GM19455 (cell line): ENCODE measurements around the gene KIRREL3.

Experiments
- ATAC-seq: cut with Tn5 transposase; IDR thresholded peaks from one replicate; pipeline ENCODE4 v1.9.1; 2021; ENCODE audit not compliant: unreplicated experiment

Gene KIRREL3

GRCh38 chr11:126588630-126589491, 411.7 kb downstream of the KIRREL3 start:
- ATAC-seq, result no peak

DNA sequence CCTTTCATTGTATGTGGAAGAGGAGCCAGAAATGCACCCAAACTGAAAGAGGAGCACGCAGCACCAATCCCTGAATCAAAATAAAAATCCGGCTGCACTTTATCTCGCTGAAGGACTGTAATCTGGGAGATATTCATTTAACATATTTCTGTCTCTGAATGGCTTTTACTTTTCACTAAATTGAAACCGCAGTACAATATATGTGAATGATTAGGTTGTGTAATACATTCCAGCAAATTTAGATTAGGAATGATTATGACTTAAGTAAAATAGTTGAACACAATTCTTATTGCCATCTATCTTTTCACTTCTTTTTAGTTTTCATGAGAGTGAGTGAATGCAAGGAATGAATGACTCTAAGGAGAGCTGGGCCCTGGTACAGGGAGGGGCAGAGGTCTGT, 413.0 kb downstream of the KIRREL3 start:
- no peak for ATAC-seq

DNA sequence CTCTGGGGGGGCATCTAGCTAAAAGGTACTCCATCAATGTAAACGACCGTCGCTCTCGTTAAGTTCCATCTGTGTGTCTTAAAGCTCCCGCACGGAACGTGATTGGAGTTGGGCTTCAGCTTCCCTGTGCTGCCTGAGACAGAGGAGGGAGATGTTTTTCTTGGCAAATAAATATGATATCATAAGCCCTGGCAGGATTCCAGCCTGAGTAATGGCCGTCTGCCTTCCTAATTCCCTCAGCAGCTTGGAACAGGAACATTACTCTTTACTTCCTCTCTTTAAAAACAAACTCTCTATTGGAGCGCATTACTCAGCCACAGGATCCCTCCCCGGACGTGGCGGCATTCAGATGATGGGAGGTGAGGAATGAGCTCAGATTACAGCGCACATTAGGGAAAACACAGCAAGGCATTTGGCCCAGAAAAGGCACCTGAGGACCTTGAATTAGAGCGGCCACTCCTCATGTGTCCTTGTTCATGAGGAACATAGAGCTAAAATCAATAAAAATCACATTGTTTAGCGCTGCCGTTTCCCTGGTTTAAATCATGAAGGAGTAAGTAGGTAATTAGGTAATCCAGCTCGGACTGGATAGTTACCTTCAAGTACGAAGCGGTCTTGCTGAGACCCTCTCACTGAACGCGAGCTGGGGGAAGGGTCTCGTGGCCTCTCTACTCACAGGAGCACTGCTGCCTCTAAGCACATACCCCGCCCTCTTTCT, 414.6 kb downstream of the KIRREL3 start:
- ATAC-seq, result no peak

- no peak for ATAC-seq
These were observed 415.2 kb downstream of the KIRREL3 start for GRCh38 chr11:126585388-126585773.

DNA sequence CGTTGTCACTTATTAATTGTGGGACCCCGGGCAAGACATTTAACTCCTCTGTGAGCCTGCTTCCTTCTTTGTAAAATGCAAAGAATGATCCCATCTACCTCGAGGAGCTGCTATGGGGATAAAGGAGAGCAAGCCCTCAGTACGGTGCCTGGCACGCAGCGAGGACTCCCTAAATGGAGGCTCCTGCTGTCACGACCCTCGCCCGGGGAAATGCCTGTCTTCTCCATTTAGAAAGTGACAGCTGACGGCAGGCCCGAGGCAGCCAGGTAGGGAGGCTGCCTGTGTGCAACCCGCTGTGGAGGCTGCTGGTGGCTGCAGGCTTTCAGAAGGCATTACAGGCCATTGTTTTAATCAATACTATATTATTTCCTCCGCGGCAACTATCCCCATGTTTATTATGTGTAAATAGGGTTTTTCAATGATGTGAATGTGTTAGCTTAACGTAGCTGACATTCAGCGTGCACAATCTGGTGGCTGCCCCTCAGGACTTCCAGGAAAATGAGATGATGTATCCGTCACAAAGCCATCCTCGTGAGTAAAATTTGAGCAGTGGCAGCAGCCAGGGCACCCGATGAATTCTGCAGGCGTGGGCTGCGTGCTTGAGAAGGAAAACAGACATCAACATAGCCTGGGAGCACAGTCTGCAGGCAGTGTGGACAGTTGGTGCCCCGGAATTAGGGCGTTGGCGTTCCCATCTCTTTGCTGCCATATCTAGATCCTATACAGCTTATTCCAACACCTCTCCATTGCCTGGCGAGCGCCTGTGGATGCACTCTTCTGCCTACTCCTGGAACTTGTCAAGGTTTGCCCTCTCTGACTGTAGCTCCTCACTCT, 416.8 kb downstream of the KIRREL3 start:
- no peak for ATAC-seq

DNA sequence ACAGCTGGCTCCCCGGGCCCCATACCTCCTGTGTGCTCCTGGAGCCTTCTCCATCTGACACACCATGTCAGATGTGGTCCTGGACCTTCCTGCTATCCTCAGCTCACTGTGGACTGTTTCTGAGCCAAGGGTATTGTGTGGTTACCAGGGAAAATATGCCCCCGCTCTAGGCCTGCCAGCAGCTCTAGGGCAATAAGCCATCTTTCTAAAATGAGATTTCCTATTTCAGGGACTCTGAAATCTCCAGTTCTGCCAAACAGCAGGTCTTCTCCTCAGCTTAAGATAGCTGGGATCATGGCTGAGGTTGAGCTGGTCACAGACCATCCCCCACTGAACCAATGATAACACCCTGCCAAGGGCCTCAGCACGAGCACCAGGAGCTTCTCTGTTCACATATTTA, 417.5 kb downstream of the KIRREL3 start:
- no peak for ATAC-seq

DNA sequence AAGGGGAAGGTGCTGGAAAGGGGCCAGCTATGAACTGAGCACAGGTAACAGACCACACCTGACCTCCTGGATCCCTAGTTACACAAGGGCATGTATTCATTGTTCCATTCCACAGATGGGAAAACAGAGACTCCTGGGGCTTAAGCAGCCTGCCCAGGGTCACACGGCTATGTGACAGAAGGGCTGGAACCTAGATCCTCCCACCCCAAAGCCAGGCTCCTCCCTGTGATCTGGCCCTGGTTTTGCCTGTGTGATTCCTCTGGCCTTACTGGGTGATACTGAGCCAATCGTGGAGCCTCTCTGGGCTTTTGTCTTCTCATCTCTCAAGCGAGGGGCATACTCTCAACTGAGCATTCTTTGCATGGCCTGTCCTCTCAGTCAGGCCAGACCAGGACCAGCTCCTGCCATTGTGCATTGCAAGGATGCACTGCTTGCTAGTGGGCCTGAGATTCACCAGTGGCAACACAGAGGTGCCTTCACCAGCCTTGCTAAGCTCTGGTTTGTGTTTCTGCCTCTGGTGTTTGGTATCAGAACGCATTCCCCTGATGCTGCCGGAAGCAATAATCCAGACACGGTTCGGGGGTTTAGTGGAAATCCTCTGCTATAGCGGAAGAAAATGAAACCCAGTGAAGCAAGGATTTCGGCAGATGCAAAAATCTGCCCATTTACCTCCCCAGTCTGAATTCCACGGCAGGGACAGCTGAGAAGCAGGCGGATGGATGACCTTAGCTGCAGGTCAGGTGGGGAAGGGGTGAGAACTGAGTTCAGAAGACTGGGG, 418.5 kb downstream of the KIRREL3 start:
- no peak for ATAC-seq

GRCh38 chr11:126578426-126578825, 422.1 kb downstream of the KIRREL3 start:
- ATAC-seq, result no peak

GRCh38 chr11:126578021-126578420, 422.5 kb downstream of the KIRREL3 start:
- no peak for ATAC-seq

DNA sequence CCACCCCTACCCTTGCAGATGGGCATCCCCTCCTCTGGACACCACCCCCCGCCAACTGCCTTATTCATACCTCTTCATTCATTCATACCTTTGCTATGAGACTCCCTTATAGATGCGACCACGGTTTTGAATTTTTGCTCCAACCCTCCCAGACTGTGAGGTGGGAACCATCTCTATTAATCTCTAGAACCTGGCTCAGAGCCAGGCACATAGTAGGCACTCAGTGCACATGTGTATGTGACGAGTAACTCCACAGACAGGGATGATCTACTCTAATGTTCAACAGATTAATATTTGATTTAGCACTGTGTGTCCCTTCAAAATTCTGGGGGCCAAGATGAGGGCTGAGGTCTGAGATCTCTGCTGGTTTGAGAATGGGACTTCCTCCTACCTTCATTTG, 424.7 kb downstream of the KIRREL3 start:
- ATAC-seq, result no peak

- no peak for ATAC-seq
These were observed 427.1 kb downstream of the KIRREL3 start for GRCh38 chr11:126573325-126573978.

DNA sequence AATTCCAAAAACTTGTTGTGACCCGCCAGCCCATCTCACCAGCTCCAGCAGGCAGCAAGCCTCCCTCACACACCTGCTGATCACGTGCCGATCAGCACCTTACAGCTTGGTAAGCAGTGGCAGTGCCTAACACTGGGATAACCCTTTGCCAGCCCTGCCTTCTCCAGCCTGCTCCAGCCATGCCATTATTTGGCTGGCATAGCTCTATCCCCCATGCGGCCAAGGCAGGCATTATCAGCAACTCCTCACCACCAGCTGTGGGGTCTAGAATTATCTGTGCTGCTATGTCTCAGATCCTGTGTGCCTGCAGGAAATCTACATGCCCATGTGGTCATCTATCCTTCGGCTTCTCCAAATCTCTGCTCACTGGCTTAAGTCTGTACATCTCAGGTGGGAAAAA, 430.1 kb downstream of the KIRREL3 start:
- no peak for ATAC-seq

DNA sequence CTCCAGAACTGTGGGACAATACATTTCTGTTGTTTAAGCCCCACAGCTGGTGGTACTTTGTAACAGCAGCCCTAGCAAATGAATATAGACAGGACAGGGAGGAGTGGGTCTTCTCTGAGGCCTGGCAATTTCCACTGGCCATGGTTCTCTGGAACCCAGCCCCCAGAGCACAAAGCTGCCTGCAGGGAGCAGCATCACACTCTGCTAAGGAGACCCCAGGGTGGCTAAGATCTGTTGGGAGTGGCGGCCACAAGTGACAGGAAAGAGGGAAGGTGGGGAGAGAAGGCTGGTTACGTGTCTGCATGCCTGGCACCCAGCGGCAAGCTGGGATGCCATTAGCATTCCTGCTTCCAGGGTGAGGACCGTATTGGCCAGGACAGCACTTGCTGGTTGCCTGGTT, 433.2 kb downstream of the KIRREL3 start:
- no peak for ATAC-seq

GRCh38 chr11:126564566-126564965, 436.0 kb downstream of the KIRREL3 start:
- no peak for ATAC-seq

DNA sequence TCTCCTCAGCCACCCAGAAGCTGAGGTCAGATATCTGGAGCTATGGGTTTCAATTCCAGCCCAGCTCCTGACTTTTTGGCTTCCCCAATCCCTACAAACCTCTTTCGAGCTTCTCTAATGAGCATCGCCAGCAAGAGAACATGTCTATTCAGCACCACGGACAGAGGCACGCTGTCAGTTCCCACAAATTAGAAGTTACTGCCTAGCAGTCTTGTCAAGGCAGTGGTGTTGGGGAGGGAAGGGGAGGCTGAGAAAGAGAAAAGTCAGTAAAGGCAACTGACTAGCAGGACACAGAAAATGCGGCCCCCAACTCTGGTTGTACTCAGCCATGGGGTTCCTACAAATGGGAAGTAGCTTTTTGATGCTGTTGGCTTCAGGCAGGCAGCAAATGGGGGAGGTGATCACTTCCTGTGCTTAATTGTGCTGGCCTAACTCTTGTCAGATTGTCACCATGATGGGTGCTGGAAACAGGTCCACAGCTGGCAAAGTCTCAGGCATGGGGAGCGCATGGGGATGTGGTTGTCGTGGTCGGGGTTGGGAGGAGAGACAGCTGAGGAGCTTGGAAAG, 439.2 kb downstream of the KIRREL3 start:
- no peak for ATAC-seq

GRCh38 chr11:126560221-126560620, 440.3 kb downstream of the KIRREL3 start:
- ATAC-seq, result no peak

- no peak for ATAC-seq
These were observed 451.7 kb downstream of the KIRREL3 start for GRCh38 chr11:126548581-126549550.

DNA sequence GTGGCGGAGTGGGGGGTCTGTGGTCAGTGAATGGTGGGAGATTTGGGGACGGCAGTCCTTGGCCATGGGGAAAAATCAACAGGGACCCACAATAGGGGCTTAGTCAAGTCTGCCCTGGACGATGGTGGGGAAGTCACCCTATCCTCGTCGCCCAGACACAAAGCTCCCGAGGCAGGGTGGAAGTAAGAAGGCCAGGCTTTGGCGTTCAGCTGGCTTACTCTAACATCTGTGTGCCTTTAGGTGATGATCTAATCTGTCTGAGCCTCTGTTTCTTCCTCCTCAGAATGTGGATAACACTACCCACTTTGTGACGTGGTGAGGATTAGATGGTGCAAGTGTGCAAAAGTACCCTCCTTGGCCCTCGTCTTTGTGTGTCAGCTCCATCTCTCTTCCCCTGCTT, 452.9 kb downstream of the KIRREL3 start:
- ATAC-seq, result no peak

- ATAC-seq, result no peak
These were observed 453.4 kb downstream of the KIRREL3 start for GRCh38 chr11:126547161-126547560.
